HEK293 (cell line): Measurements from ENCODE around the gene CD33.

Experiments used
- CTCF ChIA-PET: fragments of 350-600 bp; formaldehyde crosslinking; extraction: SDS; loops from one replicate; lab custom pipeline; 2021; ENCODE audit warnings: antibody characterized with exemption; lab: Yijun Ruan, JAX
- POLR2A ChIA-PET: fragments of 300-600 bp; formaldehyde crosslinking; extraction: SDS; loops from one replicate; lab custom pipeline; 2020; ENCODE audit warnings: antibody characterized with exemption, inconsistent platforms; lab: Yijun Ruan, JAX
- H3K27ac ChIP-seq: fragments of 200-500 bp; sonication (Bioruptor generic); 2 replicates; pipeline ENCODE4 v1.5.1; 2014; ENCODE audit warnings: low read depth, low read length, control low read depth, inconsistent platforms; ENCODE audit errors: extremely low read depth
- H3K36me3 ChIP-seq, 2 experiments: fragments of 200-500 bp in 1 of 2; sonication (Bioruptor generic) in 1 of 2; 1 replicate in 1 of 2; 2 replicates in 1 of 2; pipeline ENCODE4 v1.5.1; 2014 to 2017; ENCODE audit warnings: inconsistent platforms in 2 of 2, low read length in 2 of 2; ENCODE audit not compliant: control insufficient read depth in 2 of 2, insufficient read depth in 1 of 2
- H3K4me1 ChIP-seq: fragments of 200-500 bp; sonication (Bioruptor generic); 2 replicates; pipeline ENCODE4 v1.5.1; 2014; ENCODE audit warnings: mild to moderate bottlenecking, low read length, inconsistent platforms; ENCODE audit not compliant: control insufficient read depth, insufficient read depth
- H3K4me3 ChIP-seq: 2 replicates; pipeline ENCODE4 v1.5.1; 2011; ENCODE audit warnings: low read depth, mild to moderate bottlenecking, control low read depth, low read length, moderate library complexity
- H3K9me3 ChIP-seq: fragments of 200-500 bp; sonication (Bioruptor generic); 2 replicates; pipeline ENCODE4 v1.5.1; 2014; ENCODE audit warnings: low read depth, low read length, inconsistent platforms; ENCODE audit not compliant: control insufficient read depth, insufficient read depth
- BCL11A ChIP-seq: fragments of 450-650 bp; formaldehyde crosslinking; IDR thresholded peaks from 2 replicates; pipeline ENCODE4 v1.5.1; 2016; ENCODE audit warnings: low read depth, missing biosample characterization, missing genetic modification characterization
- KLF8 ChIP-seq: fragments of 450-650 bp; formaldehyde crosslinking; IDR thresholded peaks from 2 replicates; pipeline ENCODE4 v1.5.1; 2016; ENCODE audit warnings: missing biosample characterization, missing genetic modification characterization
- MEIS1 ChIP-seq: sonication (generic); formaldehyde crosslinking; IDR thresholded peaks from 2 replicates; pipeline ENCODE4 v1.8.1; 2022; ENCODE audit warnings: missing genetic modification reagents, mild to moderate bottlenecking, borderline replicate concordance
- ZIC2 ChIP-seq: fragments of 450-650 bp; formaldehyde crosslinking; IDR thresholded peaks from 2 replicates; pipeline ENCODE4 v1.5.1; 2016; ENCODE audit warnings: missing biosample characterization, missing genetic modification characterization
- ZNF16 ChIP-seq: fragments of 450-650 bp; formaldehyde crosslinking; IDR thresholded peaks from 2 replicates; pipeline ENCODE4 v1.5.1; 2016; ENCODE audit warnings: low read depth, missing biosample characterization, missing genetic modification characterization
- ZNF335 ChIP-seq: fragments of 450-650 bp; formaldehyde crosslinking; conservative IDR thresholded peaks from 2 replicates; pipeline ENCODE4 v1.5.1; 2016; ENCODE audit warnings: missing biosample characterization, missing genetic modification characterization
- ZNF785 ChIP-seq: fragments of 450-650 bp; formaldehyde crosslinking; IDR thresholded peaks from 2 replicates; pipeline ENCODE4 v1.5.1; 2016; ENCODE audit warnings: missing biosample characterization, missing genetic modification characterization
- ZNF837 ChIP-seq: fragments of 450-650 bp; formaldehyde crosslinking; IDR thresholded peaks from 2 replicates; pipeline ENCODE4 v1.5.1; 2016; ENCODE audit warnings: missing biosample characterization, missing genetic modification characterization
- ZSCAN23 ChIP-seq: fragments of 450-650 bp; formaldehyde crosslinking; IDR thresholded peaks from 2 replicates; pipeline ENCODE4 v1.5.1; 2016; ENCODE audit warnings: missing biosample characterization, missing genetic modification characterization
- ZXDB ChIP-seq: fragments of 450-650 bp; formaldehyde crosslinking; IDR thresholded peaks from 2 replicates; pipeline ENCODE4 v1.5.1; 2016; ENCODE audit warnings: missing biosample characterization, missing genetic modification characterization
- TF ChIP-seq, protein P1 (sequence below): fragments of 450-650 bp; formaldehyde crosslinking; IDR thresholded peaks from 2 replicates; pipeline ENCODE4 v1.5.1; 2016; ENCODE audit warnings: missing biosample characterization, missing genetic modification characterization
- TF ChIP-seq, protein P2 (sequence below): fragments of 450-650 bp; formaldehyde crosslinking; IDR thresholded peaks from 2 replicates; pipeline ENCODE4 v1.5.1; 2016; ENCODE audit warnings: missing biosample characterization, missing genetic modification characterization, borderline replicate concordance
- TF ChIP-seq, protein P3 (sequence below): fragments of 450-650 bp; formaldehyde crosslinking; IDR thresholded peaks from 2 replicates; pipeline ENCODE4 v1.5.1; 2016; ENCODE audit warnings: missing biosample characterization, missing genetic modification characterization
- TF ChIP-seq, protein P4 (sequence below): fragments of 450-650 bp; formaldehyde crosslinking; IDR thresholded peaks from 2 replicates; pipeline ENCODE4 v1.5.1; 2016; ENCODE audit warnings: missing biosample characterization, missing genetic modification characterization

Gene CD33

DNA sequence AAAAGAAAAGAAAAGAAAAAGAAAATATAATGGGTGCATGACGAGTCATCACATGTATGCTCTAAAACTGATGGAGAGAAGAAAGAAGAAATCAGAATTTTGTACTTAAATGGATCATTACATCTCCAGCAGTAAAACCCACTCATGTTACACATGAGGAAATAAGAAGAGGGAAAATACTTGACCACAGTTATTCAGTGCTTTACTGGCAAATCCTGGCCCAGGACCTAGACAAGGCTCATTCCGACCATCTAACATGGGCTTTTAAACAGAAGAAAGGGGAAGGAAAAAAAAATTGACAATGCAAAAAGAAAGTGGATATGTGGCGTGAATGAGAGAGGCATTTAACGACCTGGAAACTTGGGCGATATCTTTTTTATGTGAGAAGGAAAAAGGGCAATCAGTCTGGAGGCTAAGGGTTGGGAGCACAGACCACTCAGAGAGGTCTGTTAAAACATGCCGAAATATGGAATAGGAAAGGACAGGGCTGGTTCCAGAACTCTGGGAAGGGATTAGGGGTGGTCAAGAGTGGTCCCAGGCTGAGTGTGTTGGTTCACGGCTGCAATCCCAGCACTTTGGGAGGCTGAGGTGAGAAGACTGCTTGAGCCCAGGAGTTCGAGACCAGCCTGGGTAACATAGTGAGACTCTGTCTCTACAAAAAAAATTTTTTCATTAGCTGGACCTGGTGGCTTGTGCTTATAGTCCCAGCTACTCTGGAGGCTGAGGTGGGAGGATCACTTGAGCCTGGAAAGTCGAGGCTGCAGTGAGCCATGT, 27.6 kb downstream of the CD33 start (continued):
- TF ChIP-seq BCL11A (tag by site-specific recombination) = no peak

DNA sequence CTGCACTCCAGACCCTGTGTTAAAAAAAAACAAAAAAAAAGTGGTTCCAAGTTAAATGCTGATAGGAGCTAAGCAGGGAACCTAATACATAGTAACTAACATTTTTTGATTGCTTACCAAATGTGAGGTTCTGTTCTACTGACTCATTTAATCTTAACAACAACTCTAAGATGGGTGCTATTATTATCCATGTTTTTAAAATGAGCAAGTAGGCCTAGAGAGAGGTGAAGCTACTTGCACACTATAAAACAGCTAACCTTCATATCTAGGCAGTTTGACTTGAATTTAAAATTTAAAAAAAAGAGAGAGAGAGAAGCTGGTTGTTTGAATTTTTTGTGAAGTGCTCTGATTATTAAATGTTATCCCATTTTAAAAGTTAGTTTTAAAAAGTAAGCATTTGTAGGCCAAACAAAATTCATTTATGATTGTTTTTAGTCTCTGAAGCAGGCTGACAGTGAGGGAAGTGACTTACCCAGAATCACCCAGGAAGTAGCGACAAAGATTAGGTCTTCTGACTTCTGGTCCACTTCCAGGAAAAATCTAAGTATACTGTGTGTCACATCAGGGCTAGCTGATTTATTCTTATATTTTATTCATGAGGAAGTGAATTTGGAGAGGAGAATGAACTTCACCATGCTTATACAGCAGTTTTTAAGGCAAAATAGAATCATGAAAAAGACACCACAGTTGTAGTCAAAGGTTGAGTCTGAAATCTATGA, 28.4 kb downstream of the CD33 start:
- H3K9me3 ChIP-seq = no peaks in the 10 kb centered on the region
- no peaks in the 10 kb centered on the region for H3K36me3 ChIP-seq
- no peaks in the 10 kb centered on the region for H3K4me1 ChIP-seq
- H3K4me3 ChIP-seq = no peak overlapping the region
- no peak for TF ChIP-seq ZNF335 (tag by site-specific recombination)
- TF ChIP-seq ZSCAN23 (tag by site-specific recombination) = no peak
- TF ChIP-seq, protein P1, sequence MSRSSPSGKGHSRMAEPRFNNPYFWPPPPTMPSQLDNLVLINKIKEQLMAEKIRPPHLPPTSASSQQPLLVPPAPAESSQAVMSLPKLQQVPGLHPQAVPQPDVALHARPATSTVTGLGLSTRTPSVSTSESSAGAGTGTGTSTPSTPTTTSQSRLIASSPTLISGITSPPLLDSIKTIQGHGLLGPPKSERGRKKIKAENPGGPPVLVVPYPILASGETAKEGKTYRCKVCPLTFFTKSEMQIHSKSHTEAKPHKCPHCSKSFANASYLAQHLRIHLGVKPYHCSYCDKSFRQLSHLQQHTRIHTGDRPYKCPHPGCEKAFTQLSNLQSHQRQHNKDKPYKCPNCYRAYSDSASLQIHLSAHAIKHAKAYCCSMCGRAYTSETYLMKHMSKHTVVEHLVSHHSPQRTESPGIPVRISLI (tag by site-specific recombination) = no peak
- TF ChIP-seq KLF8 (tag by site-specific recombination) = no peak
- H3K27ac ChIP-seq = no peak overlapping the region
- ChIA-PET POLR2A (no interaction called here), CTCF (interaction anchor here (0.6 to 1.1 kb wide), 3 partner anchors 95 to 165 kb away, joined by 3 to 4 read pairs (median 3); no protein-coding TSS in a partner anchor)

DNA sequence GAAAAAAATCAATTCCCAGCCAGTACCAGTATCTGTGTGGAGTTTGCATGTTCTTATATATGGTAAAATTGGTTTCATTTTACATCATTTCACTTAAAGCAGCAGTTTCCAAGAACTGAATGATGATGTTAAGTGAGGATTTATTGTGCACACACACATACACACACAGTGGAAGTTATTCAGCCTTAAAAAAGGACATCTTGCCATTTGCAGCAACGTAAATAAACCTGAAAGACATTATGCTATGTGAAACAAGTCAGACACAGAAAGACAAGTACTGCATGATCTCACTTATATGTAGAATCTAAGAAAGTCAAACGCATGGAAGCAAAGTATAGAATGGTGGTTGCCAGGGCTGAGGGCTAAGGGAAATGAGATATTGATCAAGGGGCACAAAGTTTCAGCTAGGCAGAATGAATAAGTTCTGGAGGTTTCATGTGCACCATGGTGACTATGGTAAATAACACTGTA, 31.3 kb downstream of the CD33 start:
- no peaks in the 10 kb centered on the region for H3K36me3 ChIP-seq
- no peak overlapping the region for H3K27ac ChIP-seq
- H3K4me1 ChIP-seq = no peaks in the 10 kb centered on the region
- no peak overlapping the region for H3K4me3 ChIP-seq
- TF ChIP-seq, protein P2, sequence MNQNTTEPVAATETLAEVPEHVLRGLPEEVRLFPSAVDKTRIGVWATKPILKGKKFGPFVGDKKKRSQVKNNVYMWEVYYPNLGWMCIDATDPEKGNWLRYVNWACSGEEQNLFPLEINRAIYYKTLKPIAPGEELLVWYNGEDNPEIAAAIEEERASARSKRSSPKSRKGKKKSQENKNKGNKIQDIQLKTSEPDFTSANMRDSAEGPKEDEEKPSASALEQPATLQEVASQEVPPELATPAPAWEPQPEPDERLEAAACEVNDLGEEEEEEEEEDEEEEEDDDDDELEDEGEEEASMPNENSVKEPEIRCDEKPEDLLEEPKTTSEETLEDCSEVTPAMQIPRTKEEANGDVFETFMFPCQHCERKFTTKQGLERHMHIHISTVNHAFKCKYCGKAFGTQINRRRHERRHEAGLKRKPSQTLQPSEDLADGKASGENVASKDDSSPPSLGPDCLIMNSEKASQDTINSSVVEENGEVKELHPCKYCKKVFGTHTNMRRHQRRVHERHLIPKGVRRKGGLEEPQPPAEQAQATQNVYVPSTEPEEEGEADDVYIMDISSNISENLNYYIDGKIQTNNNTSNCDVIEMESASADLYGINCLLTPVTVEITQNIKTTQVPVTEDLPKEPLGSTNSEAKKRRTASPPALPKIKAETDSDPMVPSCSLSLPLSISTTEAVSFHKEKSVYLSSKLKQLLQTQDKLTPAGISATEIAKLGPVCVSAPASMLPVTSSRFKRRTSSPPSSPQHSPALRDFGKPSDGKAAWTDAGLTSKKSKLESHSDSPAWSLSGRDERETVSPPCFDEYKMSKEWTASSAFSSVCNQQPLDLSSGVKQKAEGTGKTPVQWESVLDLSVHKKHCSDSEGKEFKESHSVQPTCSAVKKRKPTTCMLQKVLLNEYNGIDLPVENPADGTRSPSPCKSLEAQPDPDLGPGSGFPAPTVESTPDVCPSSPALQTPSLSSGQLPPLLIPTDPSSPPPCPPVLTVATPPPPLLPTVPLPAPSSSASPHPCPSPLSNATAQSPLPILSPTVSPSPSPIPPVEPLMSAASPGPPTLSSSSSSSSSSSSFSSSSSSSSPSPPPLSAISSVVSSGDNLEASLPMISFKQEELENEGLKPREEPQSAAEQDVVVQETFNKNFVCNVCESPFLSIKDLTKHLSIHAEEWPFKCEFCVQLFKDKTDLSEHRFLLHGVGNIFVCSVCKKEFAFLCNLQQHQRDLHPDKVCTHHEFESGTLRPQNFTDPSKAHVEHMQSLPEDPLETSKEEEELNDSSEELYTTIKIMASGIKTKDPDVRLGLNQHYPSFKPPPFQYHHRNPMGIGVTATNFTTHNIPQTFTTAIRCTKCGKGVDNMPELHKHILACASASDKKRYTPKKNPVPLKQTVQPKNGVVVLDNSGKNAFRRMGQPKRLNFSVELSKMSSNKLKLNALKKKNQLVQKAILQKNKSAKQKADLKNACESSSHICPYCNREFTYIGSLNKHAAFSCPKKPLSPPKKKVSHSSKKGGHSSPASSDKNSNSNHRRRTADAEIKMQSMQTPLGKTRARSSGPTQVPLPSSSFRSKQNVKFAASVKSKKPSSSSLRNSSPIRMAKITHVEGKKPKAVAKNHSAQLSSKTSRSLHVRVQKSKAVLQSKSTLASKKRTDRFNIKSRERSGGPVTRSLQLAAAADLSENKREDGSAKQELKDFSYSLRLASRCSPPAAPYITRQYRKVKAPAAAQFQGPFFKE = no peak
- TF ChIP-seq ZNF837 (tag by site-specific recombination) = no peak
- no peak for TF ChIP-seq ZNF16 (tag by site-specific recombination)
- no peak for TF ChIP-seq ZXDB (tag by site-specific recombination)
- TF ChIP-seq, protein P3, sequence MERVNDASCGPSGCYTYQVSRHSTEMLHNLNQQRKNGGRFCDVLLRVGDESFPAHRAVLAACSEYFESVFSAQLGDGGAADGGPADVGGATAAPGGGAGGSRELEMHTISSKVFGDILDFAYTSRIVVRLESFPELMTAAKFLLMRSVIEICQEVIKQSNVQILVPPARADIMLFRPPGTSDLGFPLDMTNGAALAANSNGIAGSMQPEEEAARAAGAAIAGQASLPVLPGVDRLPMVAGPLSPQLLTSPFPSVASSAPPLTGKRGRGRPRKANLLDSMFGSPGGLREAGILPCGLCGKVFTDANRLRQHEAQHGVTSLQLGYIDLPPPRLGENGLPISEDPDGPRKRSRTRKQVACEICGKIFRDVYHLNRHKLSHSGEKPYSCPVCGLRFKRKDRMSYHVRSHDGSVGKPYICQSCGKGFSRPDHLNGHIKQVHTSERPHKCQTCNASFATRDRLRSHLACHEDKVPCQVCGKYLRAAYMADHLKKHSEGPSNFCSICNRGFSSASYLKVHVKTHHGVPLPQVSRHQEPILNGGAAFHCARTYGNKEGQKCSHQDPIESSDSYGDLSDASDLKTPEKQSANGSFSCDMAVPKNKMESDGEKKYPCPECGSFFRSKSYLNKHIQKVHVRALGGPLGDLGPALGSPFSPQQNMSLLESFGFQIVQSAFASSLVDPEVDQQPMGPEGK (tag by site-specific recombination) = no peak
- TF ChIP-seq ZNF785 = no peak
- TF ChIP-seq MEIS1 = no peak
- TF ChIP-seq ZIC2 (tag by site-specific recombination) = no peak
- TF ChIP-seq, protein P4, sequence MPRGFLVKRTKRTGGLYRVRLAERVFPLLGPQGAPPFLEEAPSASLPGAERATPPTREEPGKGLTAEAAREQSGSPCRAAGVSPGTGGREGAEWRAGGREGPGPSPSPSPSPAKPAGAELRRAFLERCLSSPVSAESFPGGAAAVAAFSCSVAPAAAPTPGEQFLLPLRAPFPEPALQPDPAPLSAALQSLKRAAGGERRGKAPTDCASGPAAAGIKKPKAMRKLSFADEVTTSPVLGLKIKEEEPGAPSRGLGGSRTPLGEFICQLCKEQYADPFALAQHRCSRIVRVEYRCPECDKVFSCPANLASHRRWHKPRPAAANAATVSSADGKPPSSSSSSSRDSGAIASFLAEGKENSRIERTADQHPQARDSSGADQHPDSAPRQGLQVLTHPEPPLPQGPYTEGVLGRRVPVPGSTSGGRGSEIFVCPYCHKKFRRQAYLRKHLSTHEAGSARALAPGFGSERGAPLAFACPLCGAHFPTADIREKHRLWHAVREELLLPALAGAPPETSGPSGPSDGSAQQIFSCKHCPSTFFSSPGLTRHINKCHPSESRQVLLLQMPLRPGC = no peak
- TF ChIP-seq, all 188 proteins: peak for 0
- ChIA-PET CTCF (interaction anchor here (0.7 to 2.5 kb wide), 2 partner anchors 98 to 147 kb away, joined by 3 to 22 read pairs; no protein-coding TSS in a partner anchor), POLR2A (no interaction called here)
- no peaks in the 10 kb centered on the region for H3K9me3 ChIP-seq
